DOHH2 (cell line): Measurements from ENCODE around the gene MTFR1L.

Source experiments
- CTCF ChIP-seq: fragments of 200-600 bp; sonication (generic); IDR thresholded peaks from one replicate; pipeline ENCODE4 v1.5.1; 2014; ENCODE audit warnings: antibody characterized with exemption, mild to moderate bottlenecking, low read depth, low read length; ENCODE audit not compliant: poor library complexity, severe bottlenecking
- EZH2phosphoT487 ChIP-seq: fragments of 200-600 bp; sonication (generic); IDR thresholded peaks from 2 replicates; pipeline ENCODE4 v1.6.1; 2017; ENCODE audit warnings: borderline replicate concordance, mild to moderate bottlenecking, antibody characterized with exemption, low read length, moderate library complexity, mixed read lengths

GRCh38 chr1:25874209-25874608 lies 54.5 kb downstream of the MTFR1L start:
- TF ChIP-seq EZH2phosphoT487, result no peak
- TF ChIP-seq CTCF, result no peak
